Fibroblast of pulmonary artery (primary cell): ENCODE measurements around the gene TLK1.

ENCODE experiments used
- DNase-seq: peaks from one replicate; pipeline ENCODE4 v3.0.0-alpha.2; 2010; ENCODE audit warnings: low read depth
- H3K4me3 ChIP-seq: replicated peaks from 2 replicates; pipeline ENCODE4 v1.5.1; 2011; ENCODE audit warnings: low read depth, mild to moderate bottlenecking, control low read depth, low read length, moderate library complexity
- TF ChIP-seq, protein P1 (sequence below): IDR thresholded peaks from 2 replicates; pipeline ENCODE4 v1.5.1; 2011; ENCODE audit warnings: mild to moderate bottlenecking, control low read depth, low read length, inconsistent platforms; ENCODE audit errors: missing control alignments

Gene TLK1

DNA sequence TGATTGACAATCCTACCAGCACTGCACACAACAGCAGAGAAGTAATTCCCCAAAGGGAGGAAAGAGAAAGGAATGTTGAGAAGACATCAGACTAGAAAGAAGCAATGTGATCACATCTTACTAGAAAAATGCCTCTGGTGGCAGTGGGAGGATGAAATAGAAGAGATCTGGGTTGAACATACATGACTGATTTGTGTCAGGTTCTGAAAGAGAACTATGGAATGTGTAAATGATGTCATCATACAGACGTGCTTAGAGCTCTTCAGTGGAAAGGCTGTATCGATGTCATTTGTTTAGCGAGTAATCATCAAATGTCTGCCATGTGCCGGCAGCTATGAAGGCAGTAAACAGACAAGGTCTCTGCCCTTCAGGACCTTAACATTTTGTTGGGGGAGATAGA lies 206.8 kb downstream of the TLK1 start:
- no peak overlapping the region for H3K4me3 ChIP-seq
- TF ChIP-seq, protein P1, sequence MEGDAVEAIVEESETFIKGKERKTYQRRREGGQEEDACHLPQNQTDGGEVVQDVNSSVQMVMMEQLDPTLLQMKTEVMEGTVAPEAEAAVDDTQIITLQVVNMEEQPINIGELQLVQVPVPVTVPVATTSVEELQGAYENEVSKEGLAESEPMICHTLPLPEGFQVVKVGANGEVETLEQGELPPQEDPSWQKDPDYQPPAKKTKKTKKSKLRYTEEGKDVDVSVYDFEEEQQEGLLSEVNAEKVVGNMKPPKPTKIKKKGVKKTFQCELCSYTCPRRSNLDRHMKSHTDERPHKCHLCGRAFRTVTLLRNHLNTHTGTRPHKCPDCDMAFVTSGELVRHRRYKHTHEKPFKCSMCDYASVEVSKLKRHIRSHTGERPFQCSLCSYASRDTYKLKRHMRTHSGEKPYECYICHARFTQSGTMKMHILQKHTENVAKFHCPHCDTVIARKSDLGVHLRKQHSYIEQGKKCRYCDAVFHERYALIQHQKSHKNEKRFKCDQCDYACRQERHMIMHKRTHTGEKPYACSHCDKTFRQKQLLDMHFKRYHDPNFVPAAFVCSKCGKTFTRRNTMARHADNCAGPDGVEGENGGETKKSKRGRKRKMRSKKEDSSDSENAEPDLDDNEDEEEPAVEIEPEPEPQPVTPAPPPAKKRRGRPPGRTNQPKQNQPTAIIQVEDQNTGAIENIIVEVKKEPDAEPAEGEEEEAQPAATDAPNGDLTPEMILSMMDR, result no peak
- DNase-seq, result no peak

DNA sequence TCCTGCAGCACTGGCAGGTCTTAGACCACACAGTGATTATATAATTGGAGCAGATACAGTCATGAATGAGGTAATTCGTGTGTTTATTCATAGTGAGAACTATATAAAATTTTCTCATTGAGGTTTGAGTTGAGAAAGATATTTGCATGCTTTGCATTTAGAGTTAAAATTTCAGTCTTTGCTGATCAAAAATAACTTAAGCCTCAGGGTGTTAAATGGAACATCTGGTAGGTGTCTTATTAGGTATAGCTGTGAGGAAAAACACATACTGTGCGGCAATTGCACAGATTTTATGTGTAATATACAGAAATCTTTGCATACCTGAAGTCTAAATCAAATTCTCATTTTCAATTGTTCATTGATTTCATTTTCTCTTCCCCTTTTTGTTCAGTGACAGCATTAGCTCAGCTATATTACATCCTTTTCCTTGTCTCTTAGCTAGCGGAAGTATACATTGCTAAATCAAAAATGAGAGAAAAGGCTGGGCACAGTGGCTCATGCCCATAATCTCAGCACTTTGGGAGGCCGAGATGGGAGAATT lies 210.4 kb downstream of the TLK1 start:
- TF ChIP-seq, protein P1, result no peak
- DNase-seq, result no peak
- H3K4me3 ChIP-seq, result no peak overlapping the region

- DNase-seq, result no peak
- TF ChIP-seq, protein P1, result no peak
- no peak overlapping the region for H3K4me3 ChIP-seq
These were observed 211.3 kb downstream of the TLK1 start for GRCh38 chr2:170949415-170949814.

DNA sequence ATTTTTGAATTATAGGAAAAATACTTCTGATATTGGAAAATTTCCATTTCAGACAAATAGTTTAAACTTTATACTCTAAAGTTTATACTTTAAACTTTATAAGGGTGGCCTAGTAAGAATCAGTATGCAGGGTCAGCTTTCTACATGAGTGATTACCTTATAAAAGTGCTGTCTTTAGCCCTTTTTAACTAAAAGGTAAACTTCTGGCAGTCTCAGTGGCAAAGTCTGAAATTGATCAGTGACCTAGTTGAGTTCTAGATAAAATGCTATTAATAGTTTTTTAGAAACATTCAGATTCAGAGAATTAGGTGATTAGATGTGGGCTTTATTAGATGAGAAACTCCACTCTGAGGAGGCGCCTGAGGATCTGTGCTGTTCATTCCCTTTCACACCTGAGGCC lies 216.1 kb downstream of the TLK1 start:
- no peak for DNase-seq
- H3K4me3 ChIP-seq, result no peak overlapping the region
- TF ChIP-seq, protein P1, result no peak

DNA sequence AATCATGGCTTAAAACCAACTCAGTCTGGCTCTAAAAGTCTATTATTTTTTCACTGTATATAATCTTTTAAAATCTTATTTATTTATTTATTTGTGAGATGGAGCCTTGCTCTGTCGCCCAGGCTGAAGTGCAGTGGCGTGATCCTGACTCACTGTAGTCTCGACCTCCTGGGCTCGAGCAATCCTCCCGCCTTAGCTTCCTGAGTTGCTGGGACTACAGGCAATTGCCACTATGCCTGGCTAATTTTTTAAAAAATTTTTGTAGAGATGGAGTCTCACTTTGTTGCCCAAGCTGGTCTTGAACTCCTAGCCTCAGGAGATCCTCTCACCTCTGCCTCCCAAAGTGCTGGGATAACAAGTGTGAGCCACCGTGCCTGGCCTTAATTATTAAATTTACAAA lies 217.1 kb downstream of the TLK1 start:
- no peak overlapping the region for H3K4me3 ChIP-seq
- TF ChIP-seq, protein P1, result no peak
- DNase-seq, result no peak

- H3K4me3 ChIP-seq, result no peak overlapping the region
- TF ChIP-seq, protein P1, result no peak
- DNase-seq, result no peak
These were observed 217.7 kb downstream of the TLK1 start for GRCh38 chr2:170943041-170943440.

DNA sequence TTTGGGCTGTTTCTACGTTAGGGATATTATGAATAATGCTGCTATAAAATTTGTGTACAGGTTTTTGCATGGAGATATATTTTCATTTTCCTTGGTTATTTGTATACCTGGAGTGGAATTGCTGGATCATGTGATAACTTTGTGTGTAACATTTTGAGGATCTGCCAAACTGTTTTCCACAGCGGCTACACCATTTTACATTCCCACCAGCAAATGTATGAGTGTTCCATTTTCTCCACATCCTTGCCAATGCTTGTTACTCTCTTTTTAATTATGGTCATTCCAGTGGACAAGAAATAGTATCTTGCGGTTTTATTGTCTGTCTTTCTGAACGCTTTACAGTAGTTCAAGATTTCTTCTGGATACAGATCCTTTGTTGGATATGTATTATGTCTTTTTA lies 218.1 kb downstream of the TLK1 start:
- H3K4me3 ChIP-seq, result no peak overlapping the region
- no peak for DNase-seq
- TF ChIP-seq, protein P1, result no peak
